TTC549 (cell line): Measurements from ENCODE around the gene IL20.

Source experiments
- FAIRE-seq: peaks from 2 replicates; lab custom pipeline; 2012; peaks lifted over from hg19 to GRCh38; lab: Jason Lieb, UNC

The IL20 gene

GRCh38 chr1:206880314-206880713 lies 14.9 kb downstream of the IL20 start:
- no peak for FAIRE-seq

- FAIRE-seq: no peak
Measured at GRCh38 chr1:206882555-206882954, 17.1 kb downstream of the IL20 start.

DNA sequence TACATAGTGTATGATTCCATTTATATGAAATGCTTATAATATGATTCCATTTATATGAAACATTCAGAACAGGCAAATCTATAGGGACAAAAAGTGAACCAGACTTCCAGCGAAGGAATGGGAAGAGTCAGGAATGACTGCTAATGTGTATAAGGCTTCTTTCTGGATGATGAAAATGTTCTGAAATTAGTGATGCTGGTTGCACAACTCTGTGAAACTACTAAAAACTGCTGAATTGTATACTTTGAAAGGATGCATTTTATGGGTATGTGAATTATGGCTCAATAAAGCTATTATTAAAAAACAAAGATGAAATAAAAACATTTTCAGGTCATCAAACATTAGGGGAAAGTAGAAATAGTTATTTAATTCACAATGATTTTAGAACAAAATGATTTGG lies 17.7 kb downstream of the IL20 start:
- FAIRE-seq: no peak

DNA sequence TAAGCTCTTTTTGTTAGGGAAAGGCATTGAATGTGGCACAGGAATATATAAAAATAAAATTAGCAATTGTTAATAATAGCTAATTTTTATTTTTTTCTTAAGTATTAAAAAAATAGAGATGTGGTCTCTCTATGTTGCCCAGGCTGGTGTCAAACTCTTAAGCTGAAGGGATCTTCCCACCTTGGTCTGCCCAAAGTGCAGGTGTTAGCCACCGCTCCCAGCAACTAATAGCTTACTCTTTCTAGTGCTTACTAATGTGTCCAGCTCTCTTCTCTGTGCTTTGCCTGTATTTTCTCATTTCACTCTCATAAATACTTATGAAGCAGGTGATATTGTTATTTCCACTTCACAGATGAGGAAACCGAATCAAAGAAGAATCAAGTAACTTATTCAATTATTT lies 18.5 kb downstream of the IL20 start:
- FAIRE-seq: no peak

DNA sequence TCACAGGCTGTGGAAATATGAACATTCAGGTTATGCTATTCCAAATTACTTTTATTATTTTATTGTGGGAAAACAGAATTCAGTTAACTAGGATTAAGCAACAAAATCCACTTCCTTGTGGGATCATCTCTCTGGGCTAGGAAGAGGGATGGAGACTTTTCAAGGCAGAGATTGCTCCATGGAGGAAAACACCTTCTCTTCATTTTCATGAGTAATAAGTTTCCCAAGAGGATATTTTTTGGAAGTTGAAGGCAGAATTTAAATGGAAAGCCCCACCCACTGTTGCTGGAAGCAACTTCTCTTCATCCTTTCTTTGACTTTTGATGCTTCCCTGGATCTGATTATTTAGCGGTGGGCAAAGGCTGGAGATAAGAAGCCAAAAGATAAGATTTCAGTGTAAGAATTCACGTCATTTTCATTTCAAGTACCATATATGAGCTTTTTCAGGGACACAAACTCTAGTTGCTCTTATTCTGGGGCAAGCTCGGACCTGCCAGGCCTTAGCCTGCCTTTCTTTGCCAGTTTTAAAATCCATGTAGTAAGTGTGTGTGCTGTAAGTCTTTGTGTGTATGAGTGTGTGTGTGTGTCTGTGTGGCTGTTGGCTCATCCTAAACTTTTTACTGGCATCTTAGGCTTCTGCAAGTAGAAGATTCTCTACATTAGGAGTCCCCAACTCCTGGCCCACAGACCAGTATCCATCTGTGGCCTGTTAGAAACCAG lies 20.1 kb downstream of the IL20 start:
- no peak for FAIRE-seq

GRCh38 chr1:206886831-206887230 lies 21.4 kb downstream of the IL20 start:
- no peak for FAIRE-seq

GRCh38 chr1:206887701-206888100 lies 22.3 kb downstream of the IL20 start:
- FAIRE-seq: no peak

GRCh38 chr1:206890125-206891060 lies 25.0 kb downstream of the IL20 start:
- FAIRE-seq: no peak

- no peak for FAIRE-seq
Measured at GRCh38 chr1:206891412-206891811, 26.0 kb downstream of the IL20 start.

- FAIRE-seq: no peak
Measured at GRCh38 chr1:206892351-206892984, 27.0 kb downstream of the IL20 start.

DNA sequence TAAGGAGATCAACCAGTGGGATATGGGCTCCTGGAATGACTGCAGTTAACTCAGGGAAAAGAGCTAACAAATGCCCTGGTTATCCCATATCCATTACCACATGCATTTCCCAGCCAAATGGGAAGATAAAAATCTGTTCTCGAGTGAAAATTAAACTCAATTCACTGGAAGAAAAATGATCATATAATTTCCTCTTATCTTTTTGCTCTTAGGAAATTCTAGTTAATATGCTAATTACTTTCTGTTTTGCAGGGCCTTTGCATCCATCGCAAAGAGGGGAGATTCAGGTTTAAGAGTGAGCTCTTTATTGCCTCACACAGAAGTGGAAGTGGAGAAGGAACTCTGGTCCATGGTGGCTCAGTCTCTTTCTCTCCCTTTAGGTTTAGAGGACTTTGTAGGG lies 28.0 kb downstream of the IL20 start:
- FAIRE-seq: no peak

DNA sequence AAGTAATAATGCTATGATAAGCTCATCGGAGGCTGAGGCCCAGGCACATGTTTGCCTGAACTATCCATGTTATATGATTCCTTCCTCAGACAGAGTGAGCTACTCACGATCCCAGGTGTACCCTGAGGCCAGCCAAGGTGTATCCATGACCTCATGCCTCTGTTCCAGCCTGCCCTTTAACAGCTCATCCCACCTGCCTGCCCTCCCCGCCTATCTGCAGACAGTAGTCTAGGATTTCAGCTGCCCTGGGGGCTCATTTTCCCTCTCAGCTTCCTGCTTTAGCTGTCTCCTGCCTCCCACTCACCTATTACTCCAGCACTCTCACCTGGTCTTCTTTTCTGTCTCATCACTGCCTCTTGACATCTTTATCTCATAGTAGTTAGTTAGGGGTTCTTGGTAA lies 29.9 kb downstream of the IL20 start:
- FAIRE-seq: no peak

GRCh38 chr1:206895837-206896242 lies 30.4 kb downstream of the IL20 start:
- FAIRE-seq: no peak

DNA sequence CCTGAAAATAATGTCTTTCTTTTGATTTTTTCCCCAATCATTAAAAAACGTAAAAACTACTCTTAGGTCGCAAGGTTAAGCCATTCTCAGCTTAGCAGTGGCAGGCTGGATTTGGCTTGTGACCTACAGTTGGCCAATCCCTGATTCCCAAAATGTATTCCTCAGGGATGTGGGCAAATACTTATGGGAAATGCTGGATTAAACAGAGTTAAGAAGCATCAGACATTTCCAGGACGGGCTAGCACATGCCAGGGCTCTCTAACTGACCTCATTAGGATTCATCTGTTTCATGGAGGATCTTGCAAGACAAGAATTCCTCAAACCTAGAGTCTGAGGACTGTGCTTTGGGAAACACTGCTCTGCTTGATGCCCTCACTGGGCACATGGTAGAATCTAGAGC lies 30.8 kb downstream of the IL20 start:
- no peak for FAIRE-seq

- no peak for FAIRE-seq
Measured at GRCh38 chr1:206897175-206897574, 31.8 kb downstream of the IL20 start, which contains the start of gene IL24. Gene IL24, plus strand, starts transcription at chr1:206897443. Its CDS starts 390 bp downstream, at chr1:206897833.

- no peak for FAIRE-seq
Measured at GRCh38 chr1:206898089-206898914, 32.9 kb downstream of the IL20 start.

DNA sequence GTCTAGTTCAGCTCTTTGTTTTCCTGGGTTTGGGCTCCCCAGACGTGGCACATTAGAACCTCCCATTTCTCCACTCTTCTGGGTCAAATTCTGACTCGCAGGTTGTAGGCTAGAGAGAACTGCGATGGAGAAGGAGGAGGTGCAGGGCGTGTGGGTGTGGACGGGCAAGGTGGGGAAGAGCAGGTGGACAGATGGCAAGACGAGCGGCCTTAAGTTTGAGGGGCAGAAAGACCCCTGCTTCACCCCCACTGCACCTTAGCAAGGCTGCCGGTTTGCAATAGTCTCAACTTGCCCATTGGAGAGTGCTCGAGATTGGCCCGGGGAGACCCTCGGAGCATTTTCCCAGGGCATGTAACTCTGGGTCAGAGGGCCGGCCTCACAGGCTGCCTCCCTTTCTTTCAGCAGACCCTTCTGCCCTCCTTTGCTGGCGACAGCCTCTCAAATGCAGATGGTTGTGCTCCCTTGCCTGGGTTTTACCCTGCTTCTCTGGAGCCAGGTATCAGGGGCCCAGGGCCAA lies 33.5 kb downstream of the IL20 start:
- no peak for FAIRE-seq

DNA sequence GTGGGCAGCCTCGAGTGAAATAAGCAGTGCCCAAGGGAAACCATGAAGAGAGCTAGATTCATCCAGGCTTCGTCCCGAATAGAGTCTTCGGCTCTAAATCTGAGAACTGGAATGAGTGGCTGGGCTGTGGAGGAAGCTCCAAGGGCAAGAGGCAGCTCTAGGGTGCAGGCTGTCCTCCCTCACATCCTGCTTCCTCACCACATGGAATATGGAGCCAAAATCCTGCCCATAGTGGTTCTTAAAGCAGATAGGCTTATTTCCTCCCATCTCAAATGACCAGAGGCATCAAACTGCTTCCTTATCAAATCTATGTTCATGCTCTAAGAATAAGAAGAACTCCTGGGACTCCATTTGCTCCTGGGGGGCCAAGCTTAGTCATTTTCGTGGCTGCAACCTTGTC lies 34.3 kb downstream of the IL20 start:
- FAIRE-seq: no peak

DNA sequence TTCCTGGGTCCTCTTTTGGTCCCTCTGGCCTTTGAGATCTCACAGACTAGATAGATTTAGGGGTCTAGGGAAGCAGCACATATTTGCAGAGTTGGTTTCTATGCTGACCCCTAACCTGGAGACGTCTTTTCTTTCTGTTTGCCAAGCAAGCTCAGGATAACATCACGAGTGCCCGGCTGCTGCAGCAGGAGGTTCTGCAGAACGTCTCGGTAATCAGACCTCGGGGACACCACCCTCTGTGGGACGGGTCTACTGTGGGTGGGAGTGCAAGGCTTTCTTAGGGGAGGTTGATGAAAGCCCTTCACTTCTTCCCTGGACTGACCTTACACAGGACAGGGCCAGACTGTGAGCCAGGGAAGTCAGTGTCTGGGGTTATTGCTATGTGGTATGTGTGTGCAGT lies 34.7 kb downstream of the IL20 start:
- no peak for FAIRE-seq

DNA sequence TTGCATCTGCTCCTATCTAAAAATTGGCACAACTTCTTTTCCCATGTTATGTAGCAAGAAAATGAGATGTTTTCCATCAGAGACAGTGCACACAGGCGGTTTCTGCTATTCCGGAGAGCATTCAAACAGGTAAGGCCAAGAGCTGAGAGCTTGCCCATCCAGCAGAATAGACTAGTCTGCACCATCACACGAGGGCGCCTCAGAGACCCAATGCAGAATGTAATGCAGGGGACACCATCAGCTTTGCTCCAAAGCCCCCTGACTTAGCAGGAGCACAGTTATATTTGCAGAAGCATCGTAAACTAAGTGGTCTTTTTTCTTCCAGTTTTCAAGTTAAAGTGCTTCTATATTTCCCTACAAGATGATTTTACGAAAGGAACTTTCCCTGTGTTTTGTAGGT lies 36.5 kb downstream of the IL20 start:
- FAIRE-seq: no peak

- no peak for FAIRE-seq
Measured at GRCh38 chr1:206902702-206903101, 37.3 kb downstream of the IL20 start.

DNA sequence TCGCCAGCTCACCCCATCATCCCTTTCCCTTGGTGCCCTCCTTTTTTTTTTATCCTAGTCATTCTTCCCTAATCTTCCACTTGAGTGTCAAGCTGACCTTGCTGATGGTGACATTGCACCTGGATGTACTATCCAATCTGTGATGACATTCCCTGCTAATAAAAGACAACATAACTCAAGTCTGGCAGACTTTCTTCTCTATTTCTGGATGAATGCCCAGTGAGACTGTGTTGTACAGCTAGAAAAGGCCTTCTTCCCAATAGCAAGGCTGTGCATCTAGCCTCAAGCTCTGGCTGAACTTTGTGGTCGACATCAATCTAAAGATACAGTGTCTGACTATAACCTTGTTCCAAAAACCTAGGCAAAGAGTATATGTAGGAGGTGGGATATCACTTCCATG lies 38.3 kb downstream of the IL20 start:
- FAIRE-seq: no peak
